Trophoblast cell (in vitro differentiated cells and primary cell): ENCODE measurements around the gene SPIN2A.
"Not testable (repeated sequence)": the region's sequence is repeated elsewhere in the genome, so short reads cannot be mapped to it uniquely, and the experiment has no call there.

ENCODE experiments used
- DNase-seq, 2 donors: peaks; one replicate each; pipeline ENCODE4 v3.0.0-alpha.2; 2016
- H2AFZ ChIP-seq: 2 replicates; pipeline ENCODE4 v1.6.1; 2013; ENCODE audit warnings: low read length, moderate library complexity, mild to moderate bottlenecking; ENCODE audit not compliant: insufficient read depth, poor library complexity
- H2AK5ac ChIP-seq: 2 replicates; pipeline ENCODE4 v1.6.1; 2013; ENCODE audit warnings: mild to moderate bottlenecking, low read length
- H2BK120ac ChIP-seq: 2 replicates; pipeline ENCODE4 v1.6.1; 2013; ENCODE audit warnings: low read length, mild to moderate bottlenecking, moderate library complexity; ENCODE audit not compliant: insufficient read depth, poor library complexity
- H2BK12ac ChIP-seq: 2 replicates; pipeline ENCODE4 v1.6.1; 2013; ENCODE audit warnings: mild to moderate bottlenecking, low read length, moderate library complexity
- H2BK5ac ChIP-seq: 2 replicates; pipeline ENCODE4 v1.6.1; 2013; ENCODE audit warnings: low read length, low read depth, moderate library complexity, mild to moderate bottlenecking; ENCODE audit not compliant: poor library complexity
- H3K14ac ChIP-seq: 2 replicates; pipeline ENCODE4 v1.6.1; 2013; ENCODE audit warnings: mild to moderate bottlenecking, low read length
- H3K18ac ChIP-seq: 2 replicates; pipeline ENCODE4 v1.6.1; 2013; ENCODE audit warnings: mild to moderate bottlenecking, low read length
- H3K23ac ChIP-seq: 2 replicates; pipeline ENCODE4 v1.6.1; 2013; ENCODE audit warnings: low read length
- H3K27ac ChIP-seq: 2 replicates; pipeline ENCODE4 v1.5.1; 2013; ENCODE audit warnings: low read depth, mild to moderate bottlenecking, inconsistent platforms, low read length, moderate library complexity
- H3K27me3 ChIP-seq: 2 replicates; pipeline ENCODE4 v1.6.1; 2013; ENCODE audit warnings: inconsistent platforms, mild to moderate bottlenecking, low read length, moderate library complexity; ENCODE audit not compliant: insufficient read depth
- H3K36me3 ChIP-seq, 2 experiments: 1 replicate in 1 of 2; 2 replicates in 1 of 2; pipeline ENCODE4 v1.6.1; 2013; ENCODE audit warnings: low read length in 2 of 2, mild to moderate bottlenecking in 2 of 2, moderate library complexity in 1 of 2; ENCODE audit not compliant: insufficient read depth in 2 of 2, control insufficient read depth in 1 of 2
- H3K4ac ChIP-seq: 2 replicates; pipeline ENCODE4 v1.6.1; 2013; ENCODE audit warnings: low read depth, mild to moderate bottlenecking, low read length, moderate library complexity
- H3K4me1 ChIP-seq, 2 experiments: 1 replicate in 1 of 2; 2 replicates in 1 of 2; pipeline ENCODE4 v1.6.1; 2013; ENCODE audit warnings: low read length in 2 of 2, mild to moderate bottlenecking in 2 of 2, moderate library complexity in 1 of 2; ENCODE audit not compliant: insufficient read depth in 2 of 2, control insufficient read depth in 1 of 2
- H3K4me2 ChIP-seq: 2 replicates; pipeline ENCODE4 v1.6.1; 2013; ENCODE audit warnings: inconsistent platforms, mild to moderate bottlenecking, low read length, moderate library complexity
- H3K4me3 ChIP-seq: 2 replicates; pipeline ENCODE4 v1.5.1; 2013; ENCODE audit warnings: mild to moderate bottlenecking, low read depth, low read length, inconsistent platforms
- H3K79me1 ChIP-seq: one replicate; pipeline ENCODE4 v1.6.1; 2013; ENCODE audit warnings: low read length
- H3K79me2 ChIP-seq: 2 replicates; pipeline ENCODE4 v1.6.1; 2013; ENCODE audit warnings: low read length, mild to moderate bottlenecking; ENCODE audit not compliant: control insufficient read depth, insufficient read depth, poor library complexity
- H3K9ac ChIP-seq: 2 replicates; pipeline ENCODE4 v1.6.1; 2013; ENCODE audit warnings: mild to moderate bottlenecking, low read length
- H3K9me3 ChIP-seq: 2 replicates; pipeline ENCODE4 v1.6.1; 2013; ENCODE audit warnings: low read depth, mild to moderate bottlenecking, control low read depth, inconsistent platforms, low read length; ENCODE audit not compliant: insufficient read depth
- H4K12ac ChIP-seq: 2 replicates; pipeline ENCODE4 v1.6.1; 2013; ENCODE audit warnings: low read depth, mild to moderate bottlenecking, low read length, moderate library complexity
- H4K8ac ChIP-seq: 2 replicates; pipeline ENCODE4 v1.6.1; 2013; ENCODE audit warnings: low read depth, mild to moderate bottlenecking, low read length, moderate library complexity
- H4K91ac ChIP-seq: one replicate; pipeline ENCODE4 v1.6.1; 2013; ENCODE audit warnings: low read depth, mild to moderate bottlenecking, low read length, moderate library complexity
- WGBS: extraction: QIAGEN DNeasy Blood & Tissue Kit; methylation state at CpG from one replicate; pipeline ENCODE4 v1.1.7; 2013; ENCODE audit warnings: missing lambda C conversion rate; ENCODE audit not compliant: insufficient read length, insufficient coverage; ENCODE audit errors: extremely low coverage; 5-methylcytosine and 5-hydroxymethylcytosine counted together

The SPIN2A gene

DNA sequence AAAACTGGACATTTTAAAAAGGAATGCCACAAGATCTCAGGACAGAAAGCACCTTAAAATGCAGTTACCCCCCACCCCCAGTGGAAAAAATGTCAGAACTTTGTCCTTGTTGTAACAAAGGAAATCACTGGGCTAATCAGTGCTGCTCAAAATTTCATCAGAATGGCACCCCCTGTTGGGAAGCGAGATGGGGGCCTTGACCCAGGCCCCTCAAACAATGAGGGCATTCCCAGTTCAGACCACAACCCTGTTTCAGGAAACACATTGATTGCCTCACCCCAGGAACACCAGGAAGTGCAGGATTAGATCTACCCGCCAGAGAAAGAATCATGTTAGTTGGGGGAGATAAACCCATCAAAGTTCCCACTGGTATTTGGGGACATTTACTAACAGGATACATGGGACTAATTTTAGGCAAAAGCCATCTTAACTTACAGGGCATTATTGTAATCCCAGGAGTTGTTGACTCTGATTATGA is 32.2 kb downstream of the SPIN2A start:
- Histone ChIP-seq H3K9me3 (no peaks in the 10 kb centered on the region), H2BK5ac (no peak overlapping the region), H3K79me1 (no peaks in the 10 kb centered on the region), H2BK120ac (no peak overlapping the region), H4K91ac (no peak overlapping the region), H3K4ac (no peak overlapping the region), H3K23ac (no peak overlapping the region), H2BK12ac (no peak overlapping the region), H3K4me2 (no peak overlapping the region), H3K18ac (no peak overlapping the region), H2AK5ac (no peak overlapping the region), H3K36me3 (peaks cover 2% of the 10 kb centered on the region in 2 experiments), H4K8ac (no peak overlapping the region), H2AFZ (no peak overlapping the region), H3K4me1 (no peaks in the 10 kb centered on the region), H3K27ac (no peak overlapping the region), H3K4me3 (no peak overlapping the region), H3K79me2 (no peaks in the 10 kb centered on the region), H3K14ac (no peak overlapping the region), H4K12ac (no peak overlapping the region), H3K27me3 (no peaks in the 10 kb centered on the region), H3K9ac (no peak overlapping the region)
- no peak for DNase-seq
- whole genome bisulfite sequencing = no CpG with 5 or more reads among the region's 2 CpGs

DNA sequence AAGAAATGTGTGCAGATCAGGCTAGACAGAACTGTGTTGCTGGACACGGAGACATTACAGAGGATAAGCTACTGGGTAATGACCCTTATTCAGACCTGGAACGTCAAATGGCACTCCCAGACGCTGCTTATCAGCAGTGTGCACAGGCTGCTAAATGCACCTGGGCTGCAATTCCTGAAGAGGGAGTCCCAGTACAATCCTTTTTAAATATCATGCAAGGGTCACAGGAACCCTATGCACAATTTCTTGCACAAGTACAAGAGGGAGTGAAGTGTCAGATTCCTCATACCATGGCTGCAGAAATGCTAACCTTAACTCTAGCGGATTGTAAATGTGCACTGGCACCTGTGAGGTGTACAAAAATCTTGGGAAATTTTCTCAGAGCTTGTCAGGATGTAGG is 32.8 kb downstream of the SPIN2A start:
- Histone ChIP-seq H2BK12ac (no peak overlapping the region), H2AK5ac (no peak overlapping the region), H3K79me2 (no peaks in the 10 kb centered on the region), H2BK5ac (no peak overlapping the region), H3K9ac (no peak overlapping the region), H2BK120ac (no peak overlapping the region), H3K27me3 (no peaks in the 10 kb centered on the region), H3K4me3 (no peak overlapping the region), H2AFZ (no peak overlapping the region), H3K23ac (no peak overlapping the region), H3K4me2 (no peak overlapping the region), H3K18ac (no peak overlapping the region), H4K8ac (no peak overlapping the region), H4K12ac (no peak overlapping the region), H3K27ac (no peak overlapping the region), H3K14ac (no peak overlapping the region), H3K36me3 (peaks cover 2% of the 10 kb centered on the region in 2 experiments), H4K91ac (no peak overlapping the region), H3K4me1 (no peaks in the 10 kb centered on the region), H3K79me1 (no peaks in the 10 kb centered on the region), H3K4ac (no peak overlapping the region), H3K9me3 (no peaks in the 10 kb centered on the region)
- WGBS = no CpG with 5 or more reads among the region's 4 CpGs
- DNase-seq = no peak

DNA sequence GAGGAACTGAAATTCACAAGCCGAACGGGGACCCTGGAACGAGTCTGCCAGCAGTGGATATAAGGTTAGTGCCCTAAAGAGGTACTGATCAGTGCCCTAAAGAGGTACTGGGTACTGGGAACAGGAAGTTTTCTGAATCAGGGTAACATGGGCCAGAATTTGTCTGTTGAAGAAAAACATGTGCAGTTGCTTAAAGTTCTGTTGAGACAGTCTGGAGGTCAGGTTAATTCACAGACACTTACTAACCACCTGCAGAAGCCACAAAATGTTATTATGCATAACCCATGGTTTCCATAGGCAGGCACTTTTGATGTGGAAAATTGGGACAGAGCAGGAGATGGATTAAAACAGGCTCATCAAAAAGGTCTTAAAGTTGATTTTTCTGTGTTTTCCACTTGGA is 33.7 kb downstream of the SPIN2A start:
- no peak overlapping the region for H2BK5ac ChIP-seq
- no peak overlapping the region for H3K23ac ChIP-seq
- no peak overlapping the region for H2AK5ac ChIP-seq
- no peak overlapping the region for H3K14ac ChIP-seq
- H3K79me2 ChIP-seq = no peaks in the 10 kb centered on the region
- no peak overlapping the region for H3K4me3 ChIP-seq
- H3K36me3 ChIP-seq = peaks cover 2% of the 10 kb centered on the region in 2 experiments
- no peak overlapping the region for H3K4ac ChIP-seq
- no peak overlapping the region for H3K9ac ChIP-seq
- no peaks in the 10 kb centered on the region for H3K4me1 ChIP-seq
- H3K27me3 ChIP-seq = no peaks in the 10 kb centered on the region
- WGBS = no CpG with 5 or more reads among the region's 3 CpGs
- no peak overlapping the region for H2BK120ac ChIP-seq
- H4K91ac ChIP-seq = no peak overlapping the region
- H3K9me3 ChIP-seq = no peaks in the 10 kb centered on the region
- no peak overlapping the region for H3K18ac ChIP-seq
- H3K4me2 ChIP-seq = no peak overlapping the region
- H2AFZ ChIP-seq = no peak overlapping the region
- H3K27ac ChIP-seq = no peak overlapping the region
- no peak overlapping the region for H4K8ac ChIP-seq
- no peak for DNase-seq
- no peak overlapping the region for H2BK12ac ChIP-seq
- no peak overlapping the region for H4K12ac ChIP-seq
- no peaks in the 10 kb centered on the region for H3K79me1 ChIP-seq

DNA sequence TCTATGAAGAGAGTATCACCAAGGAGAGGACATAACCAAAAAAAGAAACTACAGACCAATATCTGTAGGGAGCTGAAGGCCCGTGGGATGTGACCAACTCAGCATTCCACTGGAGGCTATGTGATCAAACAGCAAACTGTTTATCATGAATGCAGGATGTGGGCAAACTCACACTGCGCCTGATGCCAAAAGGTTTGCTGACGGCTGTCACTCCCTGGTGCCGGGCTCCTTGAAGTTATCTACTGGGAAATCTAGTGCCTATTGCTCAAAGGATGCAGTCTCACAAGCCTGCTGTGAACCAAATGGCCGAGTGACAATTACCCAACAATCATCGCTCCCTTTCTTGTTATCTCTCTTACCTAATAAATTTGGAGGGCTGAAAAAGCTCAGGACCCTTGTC is 34.3 kb downstream of the SPIN2A start:
- H4K8ac ChIP-seq, H2BK12ac ChIP-seq, H2AFZ ChIP-seq, H3K23ac ChIP-seq, H4K12ac ChIP-seq, H3K9ac ChIP-seq, H3K79me1 ChIP-seq, H3K27ac ChIP-seq, H4K91ac ChIP-seq, H3K9me3 ChIP-seq, H3K36me3 ChIP-seq, H2BK5ac ChIP-seq, H3K27me3 ChIP-seq, H3K4me3 ChIP-seq, H3K4ac ChIP-seq, H2BK120ac ChIP-seq, H3K4me1 ChIP-seq, H2AK5ac ChIP-seq, H3K18ac ChIP-seq, H3K14ac ChIP-seq, H3K79me2 ChIP-seq, H3K4me2 ChIP-seq: not testable (repeated sequence)
- WGBS = no CpG with 5 or more reads among the region's 6 CpGs
- DNase-seq = peak in 1 of 2 donors; percentile 48
